ENCODE results near the gene THADA. TPM values are rescaled to one million over a fixed set of nuclear protein-coding genes. Genes with fewer than 3 reads are reported as not detected.

The THADA gene
- total RNA-seq, 1 donor: 39.4 TPM

DNA sequence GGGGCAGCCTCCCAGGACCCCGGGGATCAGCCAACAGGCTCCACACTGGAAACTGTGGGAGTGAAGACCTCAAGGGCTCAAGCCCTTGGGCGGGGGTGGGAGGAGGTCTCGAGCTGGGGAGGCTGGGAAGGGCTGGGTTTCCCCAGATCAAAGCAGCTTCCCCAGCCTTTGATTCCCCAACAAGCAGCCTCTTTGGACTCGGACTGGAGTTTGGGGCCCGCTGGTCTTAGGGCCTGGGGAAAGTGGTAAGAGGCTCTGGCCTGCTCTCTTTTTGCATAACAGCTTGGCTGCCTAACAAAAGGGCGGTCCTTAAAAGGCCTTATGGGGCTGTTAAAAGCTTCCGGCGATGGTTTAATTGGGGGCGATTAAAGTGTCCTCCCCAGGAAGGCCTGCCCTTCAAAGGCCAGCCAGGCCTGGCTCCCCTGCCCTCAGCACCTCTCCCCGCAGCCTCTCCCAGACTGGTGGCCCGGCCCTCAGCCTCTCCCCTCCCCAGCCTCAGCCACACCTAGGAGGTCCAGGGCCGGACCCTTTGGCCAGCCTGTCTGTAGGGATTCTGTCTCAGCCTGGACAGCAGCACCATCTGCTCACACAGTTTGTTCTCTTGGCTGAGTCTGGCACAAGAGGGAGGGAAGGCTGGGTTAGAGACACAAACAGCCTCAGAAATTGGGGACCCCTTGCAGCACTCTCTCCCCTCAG lies 409.0 kb downstream of the THADA start:
- Histone ChIP-seq H3K9me3 (ENCODE audit: low read depth, low read length) (no peaks in the 10 kb centered on the region), H3K27ac (ENCODE audit: low read depth, low read length) (no peak overlapping the region), H3K36me3 (ENCODE audit: insufficient read depth, low read length) (no peaks in the 10 kb centered on the region), H3K4me1 (ENCODE audit: insufficient read depth, low read length) (peaks cover 6% of the 10 kb centered on the region), H3K4me2 (ENCODE audit: insufficient read depth, low read length) (no peak overlapping the region), H4K20me1 (ENCODE audit: insufficient read depth, low read length) (no peaks in the 10 kb centered on the region), H2AFZ (ENCODE audit: low read length) (no peak overlapping the region), H3K79me2 (ENCODE audit: insufficient read depth, low read length) (no peaks in the 10 kb centered on the region), H3K4me3 (ENCODE audit: insufficient read depth, low read length) (no peak overlapping the region), H3K27me3 (ENCODE audit: insufficient read depth, low read length) (no peaks in the 10 kb centered on the region)
- TF ChIP-seq CTCF (IDR thresholded peaks at IDR 0.05; ENCODE audit: extremely low read depth, low read depth, low read length): no peak
- DNase-seq (ENCODE audit: insufficient read length, low spot score, missing footprints): peak; percentile 77

GRCh38 chr2:43186321-43186678 lies 409.5 kb downstream of the THADA start:
- no peak overlapping the region for H3K27ac ChIP-seq (ENCODE audit: low read depth, low read length)
- no peaks in the 10 kb centered on the region for H3K27me3 ChIP-seq (ENCODE audit: insufficient read depth, low read length)
- H3K36me3 ChIP-seq (ENCODE audit: insufficient read depth, low read length): no peaks in the 10 kb centered on the region
- no peaks in the 10 kb centered on the region for H4K20me1 ChIP-seq (ENCODE audit: insufficient read depth, low read length)
- DNase-seq (ENCODE audit: insufficient read length, low spot score, missing footprints): no peak
- no peaks in the 10 kb centered on the region for H3K9me3 ChIP-seq (ENCODE audit: low read depth, low read length)
- H3K79me2 ChIP-seq (ENCODE audit: insufficient read depth, low read length): no peaks in the 10 kb centered on the region
- no peak for TF ChIP-seq CTCF (IDR thresholded peaks at IDR 0.05; ENCODE audit: extremely low read depth, low read depth, low read length)
- H3K4me1 ChIP-seq (ENCODE audit: insufficient read depth, low read length): peaks cover 6% of the 10 kb centered on the region
- no peak overlapping the region for H3K4me2 ChIP-seq (ENCODE audit: insufficient read depth, low read length)
- no peak overlapping the region for H2AFZ ChIP-seq (ENCODE audit: low read length)
- H3K4me3 ChIP-seq (ENCODE audit: insufficient read depth, low read length): no peak overlapping the region

DNA sequence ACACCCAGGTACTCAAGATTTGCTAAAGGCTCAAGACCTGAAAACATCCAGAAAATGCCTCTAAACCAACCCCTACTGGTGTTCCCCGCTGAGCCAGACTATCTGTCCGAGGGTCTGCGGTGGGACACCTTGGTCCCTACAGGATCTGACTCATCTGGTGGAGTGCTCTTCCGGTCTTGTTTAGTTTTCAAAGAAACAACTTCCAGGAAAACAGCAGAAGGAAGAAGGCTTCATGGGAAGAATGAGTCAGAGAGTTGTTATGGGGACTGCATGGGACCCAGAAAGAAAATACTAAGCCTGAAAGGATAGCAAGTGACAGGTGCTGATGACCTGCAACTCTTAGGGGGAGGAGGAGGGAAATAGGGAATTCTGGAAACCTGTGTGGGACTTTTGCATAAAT lies 410.7 kb downstream of the THADA start:
- no peak for DNase-seq (ENCODE audit: insufficient read length, low spot score, missing footprints)
- Histone ChIP-seq H2AFZ (ENCODE audit: low read length) (no peak overlapping the region), H3K79me2 (ENCODE audit: insufficient read depth, low read length) (no peaks in the 10 kb centered on the region), H3K27me3 (ENCODE audit: insufficient read depth, low read length) (no peaks in the 10 kb centered on the region), H3K9me3 (ENCODE audit: low read depth, low read length) (no peaks in the 10 kb centered on the region), H3K4me1 (ENCODE audit: insufficient read depth, low read length) (peaks cover 6% of the 10 kb centered on the region), H3K27ac (ENCODE audit: low read depth, low read length) (no peak overlapping the region), H3K4me2 (ENCODE audit: insufficient read depth, low read length) (no peak overlapping the region), H3K4me3 (ENCODE audit: insufficient read depth, low read length) (no peak overlapping the region), H3K36me3 (ENCODE audit: insufficient read depth, low read length) (no peaks in the 10 kb centered on the region), H4K20me1 (ENCODE audit: insufficient read depth, low read length) (no peaks in the 10 kb centered on the region)
- TF ChIP-seq CTCF (IDR thresholded peaks at IDR 0.05; ENCODE audit: extremely low read depth, low read depth, low read length): no peak

- Histone ChIP-seq H3K4me2 (ENCODE audit: insufficient read depth, low read length) (no peak overlapping the region), H4K20me1 (ENCODE audit: insufficient read depth, low read length) (no peaks in the 10 kb centered on the region), H3K36me3 (ENCODE audit: insufficient read depth, low read length) (no peaks in the 10 kb centered on the region), H3K27ac (ENCODE audit: low read depth, low read length) (no peak overlapping the region), H3K27me3 (ENCODE audit: insufficient read depth, low read length) (no peaks in the 10 kb centered on the region), H3K4me1 (ENCODE audit: insufficient read depth, low read length) (peaks cover 6% of the 10 kb centered on the region), H3K79me2 (ENCODE audit: insufficient read depth, low read length) (no peaks in the 10 kb centered on the region), H3K9me3 (ENCODE audit: low read depth, low read length) (no peaks in the 10 kb centered on the region), H3K4me3 (ENCODE audit: insufficient read depth, low read length) (no peak overlapping the region), H2AFZ (ENCODE audit: low read length) (no peak overlapping the region)
- peak; percentile 89 for DNase-seq (ENCODE audit: insufficient read length, low spot score, missing footprints)
- no peak for TF ChIP-seq CTCF (IDR thresholded peaks at IDR 0.05; ENCODE audit: extremely low read depth, low read depth, low read length)
These were observed 411.4 kb downstream of the THADA start for GRCh38 chr2:43184339-43184895.

All from osteoblast (primary cell).